Fibroblast of mammary gland (primary cell): ENCODE results near the gene NR2F6.
A peak's percentile ranks its signal among the peaks of the same experiment; 100 is the strongest.

Experiments
- DNase-seq: peaks from one replicate; pipeline ENCODE4 v3.0.0-alpha.2; 2010; ENCODE audit warnings: low read depth
- H3K4me3 ChIP-seq: 2 replicates; pipeline ENCODE4 v1.5.1; 2011; ENCODE audit warnings: low read depth, mild to moderate bottlenecking, low read length, moderate library complexity; ENCODE audit not compliant: control insufficient read depth
- TF ChIP-seq, protein P1 (sequence below): conservative IDR thresholded peaks from 2 replicates; pipeline ENCODE4 v1.5.1; 2011; ENCODE audit warnings: low read depth, low read length, inconsistent platforms; ENCODE audit not compliant: control insufficient read depth, insufficient read depth

The NR2F6 gene

DNA sequence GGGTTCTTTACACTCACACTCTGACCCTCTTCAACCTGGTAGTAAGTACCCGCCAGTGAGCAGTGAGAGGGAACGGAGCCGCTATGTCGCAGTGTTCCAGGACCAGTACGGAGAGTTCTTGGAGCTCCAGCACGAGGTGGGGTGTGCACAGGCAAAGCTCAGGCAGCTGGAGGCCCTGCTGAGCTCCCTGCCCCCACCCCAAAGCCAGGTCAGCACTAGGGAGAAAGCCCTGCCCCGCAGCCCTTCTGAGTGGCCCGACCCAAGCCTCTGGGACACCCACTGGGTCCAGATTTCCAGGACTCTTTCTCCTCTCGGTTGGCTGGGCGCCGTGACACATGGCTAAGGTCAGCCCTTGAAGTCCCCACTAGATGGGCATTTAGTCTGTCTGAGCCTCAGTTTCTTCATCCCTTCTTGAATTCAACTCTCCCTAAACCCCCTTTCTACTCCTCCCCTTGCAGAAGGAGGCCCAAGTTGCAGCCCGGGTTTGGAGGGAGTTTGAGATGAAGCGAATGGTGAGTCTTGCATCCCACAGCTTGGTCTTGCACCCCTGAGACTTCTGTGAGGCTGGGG is 17.8 kb downstream of the NR2F6 start:
- no peak overlapping the region for H3K4me3 ChIP-seq
- no peak for DNase-seq
- TF ChIP-seq, protein P1, sequence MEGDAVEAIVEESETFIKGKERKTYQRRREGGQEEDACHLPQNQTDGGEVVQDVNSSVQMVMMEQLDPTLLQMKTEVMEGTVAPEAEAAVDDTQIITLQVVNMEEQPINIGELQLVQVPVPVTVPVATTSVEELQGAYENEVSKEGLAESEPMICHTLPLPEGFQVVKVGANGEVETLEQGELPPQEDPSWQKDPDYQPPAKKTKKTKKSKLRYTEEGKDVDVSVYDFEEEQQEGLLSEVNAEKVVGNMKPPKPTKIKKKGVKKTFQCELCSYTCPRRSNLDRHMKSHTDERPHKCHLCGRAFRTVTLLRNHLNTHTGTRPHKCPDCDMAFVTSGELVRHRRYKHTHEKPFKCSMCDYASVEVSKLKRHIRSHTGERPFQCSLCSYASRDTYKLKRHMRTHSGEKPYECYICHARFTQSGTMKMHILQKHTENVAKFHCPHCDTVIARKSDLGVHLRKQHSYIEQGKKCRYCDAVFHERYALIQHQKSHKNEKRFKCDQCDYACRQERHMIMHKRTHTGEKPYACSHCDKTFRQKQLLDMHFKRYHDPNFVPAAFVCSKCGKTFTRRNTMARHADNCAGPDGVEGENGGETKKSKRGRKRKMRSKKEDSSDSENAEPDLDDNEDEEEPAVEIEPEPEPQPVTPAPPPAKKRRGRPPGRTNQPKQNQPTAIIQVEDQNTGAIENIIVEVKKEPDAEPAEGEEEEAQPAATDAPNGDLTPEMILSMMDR, result no peak

- peak; percentile 96 for DNase-seq
- H3K4me3 ChIP-seq, result peak within 1 kb of the TSS; percentile 60
- TF ChIP-seq, protein P1, result no peak
Measured at GRCh38 chr19:17226002-17226933, 19.5 kb downstream of the NR2F6 start, which contains the start of gene OCEL1. OCEL1 (plus strand) TSS chr19:17226226; CDS start chr19:17226248, 22 bp downstream.

- DNase-seq, result no peak
- TF ChIP-seq, protein P1, result no peak
- H3K4me3 ChIP-seq, result no peak overlapping the region
Measured at GRCh38 chr19:17225053-17225452, 20.7 kb downstream of the NR2F6 start.

- DNase-seq, result peak; percentile 89
- TF ChIP-seq, protein P1, result no peak
- no peak overlapping the region for H3K4me3 ChIP-seq
Measured at GRCh38 chr19:17220207-17220758, 25.4 kb downstream of the NR2F6 start.

DNA sequence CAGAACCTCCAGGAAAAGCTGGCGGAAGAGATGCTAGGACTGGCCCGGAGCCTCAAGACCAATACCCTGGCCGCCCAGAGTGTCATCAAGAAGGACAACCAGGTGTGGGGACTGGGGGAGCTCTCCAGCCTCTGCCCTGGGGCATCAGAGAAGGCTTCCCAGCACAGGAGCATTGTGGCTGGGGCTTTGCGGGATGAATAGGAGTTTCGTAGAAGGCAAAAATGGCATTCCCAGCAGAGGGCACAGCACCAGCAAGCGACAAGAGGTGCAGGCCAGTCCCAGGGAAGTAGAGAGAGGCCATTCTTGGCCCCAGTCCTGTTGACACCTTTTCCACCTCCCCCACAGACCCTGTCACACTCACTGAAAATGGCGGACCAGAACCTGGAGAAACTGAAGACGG is 26.4 kb downstream of the NR2F6 start:
- no peak for DNase-seq
- H3K4me3 ChIP-seq, result no peak overlapping the region
- TF ChIP-seq, protein P1, result no peak

- TF ChIP-seq, protein P1, result no peak
- peak overlapping the region; percentile 73 for H3K4me3 ChIP-seq
- no peak for DNase-seq
Measured at GRCh38 chr19:17216058-17216670, 29.6 kb downstream of the NR2F6 start.
